Stimulated activated CD8-positive, alpha-beta memory T cell treated with anti-CD3 and anti-CD28 coated beads, Interleukin-4, amount 100 ng/mL, for 4 hours (primary cell): ENCODE measurements around the gene PTGER2.

Source experiments
- DNase-seq, 2 donors: peaks; one replicate each; pipeline ENCODE4 v3.0.0-alpha.2; 2020; ENCODE audit warnings: low read depth in 2 of 2, low spot score in 1 of 2

Gene PTGER2

DNA sequence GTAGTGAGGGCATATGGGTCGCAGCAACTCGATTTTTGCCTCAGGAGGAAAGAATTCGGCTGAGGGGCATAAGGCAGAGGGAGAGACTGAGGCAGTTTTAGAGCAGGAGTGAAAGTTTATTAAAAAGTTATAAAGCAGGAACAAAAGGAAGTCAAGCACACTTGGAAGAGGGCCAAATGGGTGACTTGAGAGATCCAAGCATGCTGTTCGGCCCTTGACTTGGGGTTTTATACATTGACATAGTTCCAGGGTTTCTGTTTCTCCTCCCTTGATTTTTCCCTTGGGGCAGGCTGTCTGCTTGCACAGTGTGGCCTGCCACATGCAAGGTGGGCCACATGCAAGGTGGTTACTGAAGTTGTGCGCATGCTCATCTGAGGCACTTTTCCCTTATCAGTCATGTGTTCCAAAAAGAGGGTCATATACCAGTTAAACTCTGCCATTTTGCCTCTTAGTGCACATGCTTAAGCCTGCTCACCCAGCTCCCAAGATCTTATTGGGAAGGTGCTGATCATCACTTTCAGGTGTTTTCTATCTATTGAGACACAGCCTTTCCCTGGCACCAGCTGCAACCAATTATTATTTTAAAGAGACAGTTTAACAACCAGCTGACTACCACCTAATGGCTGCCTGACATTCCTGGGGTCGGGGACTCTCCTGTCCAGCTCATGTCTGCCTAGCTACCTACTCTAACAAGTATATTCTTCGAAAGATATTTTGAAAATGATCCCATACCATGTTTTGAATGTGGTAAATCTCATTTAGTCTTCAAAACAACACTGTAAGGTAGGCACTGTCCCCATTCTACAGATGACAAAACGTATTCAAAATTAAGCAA lies 19.9 kb downstream of the PTGER2 start:
- DNase-seq: no peak

DNA sequence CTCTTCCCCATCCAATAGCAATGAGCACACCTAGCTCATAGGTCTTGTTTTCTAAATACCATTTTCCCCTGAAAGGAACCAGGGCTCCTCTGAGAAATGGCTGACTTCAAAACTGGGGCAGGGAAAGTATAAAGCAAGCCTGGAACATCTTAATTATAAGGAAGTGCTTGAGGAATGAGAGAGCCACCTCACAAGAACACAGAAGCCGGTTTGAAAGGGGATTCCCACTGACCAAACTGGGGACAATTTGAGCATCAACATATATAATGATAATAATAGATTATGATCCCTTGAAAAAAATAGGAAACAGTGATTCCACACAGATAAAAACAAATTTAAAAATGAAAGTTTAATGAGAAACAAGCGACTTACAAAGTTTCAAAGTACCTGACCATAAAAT lies 22.1 kb downstream of the PTGER2 start:
- DNase-seq: no peak

- no peak for DNase-seq
Observed at GRCh38 chr14:52338051-52338681, 24.1 kb downstream of the PTGER2 start.

- no peak for DNase-seq
Observed at GRCh38 chr14:52339262-52339661, 25.1 kb downstream of the PTGER2 start.

DNA sequence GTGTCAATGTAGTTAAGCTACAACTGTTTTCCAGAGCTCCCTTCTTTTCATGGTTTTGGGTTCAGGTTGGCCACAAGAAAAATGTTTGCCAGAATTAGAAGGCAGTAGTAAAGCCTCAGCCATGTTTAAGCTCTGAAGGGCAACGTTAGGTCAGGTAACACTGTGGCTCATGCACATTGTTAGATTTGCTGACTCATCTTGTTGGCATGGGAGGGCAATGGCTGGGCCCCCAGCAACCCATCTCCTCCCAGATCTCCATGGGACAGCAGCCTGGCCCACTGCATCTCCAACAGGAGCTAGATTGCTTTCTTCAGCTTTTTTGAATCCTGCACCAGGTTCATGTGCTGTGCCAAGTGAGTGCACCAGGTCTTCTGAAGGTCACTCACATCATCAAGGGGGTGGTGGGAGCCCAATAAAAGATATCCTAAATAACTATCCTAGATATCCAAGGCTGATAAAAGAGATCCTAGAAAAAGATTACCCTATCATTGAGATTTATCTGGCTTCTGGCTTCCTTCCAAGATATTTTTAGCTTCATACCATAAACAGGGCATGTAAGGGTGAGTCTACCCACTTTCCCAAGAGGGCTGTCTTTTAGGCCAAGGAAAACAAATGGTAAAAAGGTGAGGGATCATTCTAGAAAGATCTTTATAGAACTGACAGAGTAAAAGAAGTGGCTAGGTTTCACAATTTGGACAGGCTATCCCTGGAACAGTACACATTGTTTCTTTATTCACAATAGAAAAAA lies 28.9 kb downstream of the PTGER2 start:
- no peak for DNase-seq

DNA sequence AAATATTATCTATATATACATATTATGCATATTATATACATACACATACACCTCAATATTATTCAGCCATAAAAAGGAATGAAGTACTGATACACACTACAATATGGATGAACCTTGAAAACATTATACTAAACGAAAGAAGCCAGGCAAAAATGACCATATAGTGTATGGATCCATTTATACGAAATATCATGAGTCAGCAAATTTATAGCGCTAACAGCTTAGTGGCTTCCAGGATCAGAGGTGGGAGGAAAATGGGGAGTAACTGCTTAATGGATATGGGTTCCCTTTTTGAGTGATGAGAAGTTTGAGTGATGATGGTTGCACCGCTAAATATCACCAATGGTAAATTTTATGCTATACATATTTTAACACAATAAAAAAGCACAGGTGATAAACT lies 32.7 kb downstream of the PTGER2 start:
- no peak for DNase-seq

DNA sequence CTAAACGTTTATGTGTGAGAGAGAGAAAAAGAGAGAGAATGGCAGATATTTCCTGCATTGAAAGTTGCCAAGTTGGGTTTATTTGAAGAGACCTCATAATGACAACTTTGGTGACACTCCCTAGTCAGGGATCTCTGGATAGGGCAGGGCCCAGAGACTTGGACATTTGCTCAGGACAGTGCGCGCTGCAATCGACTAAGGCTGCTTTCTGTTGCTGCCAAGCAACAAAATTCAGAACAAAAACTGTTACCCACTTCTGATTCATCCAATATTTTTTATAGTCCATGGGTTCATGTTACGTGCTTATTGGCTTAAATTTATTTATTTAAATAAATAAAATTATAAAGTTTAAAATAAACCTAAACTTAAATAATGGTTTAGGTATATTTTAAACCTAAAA lies 34.2 kb downstream of the PTGER2 start:
- DNase-seq: no peak

GRCh38 chr14:52348776-52349175 lies 34.7 kb downstream of the PTGER2 start:
- DNase-seq: no peak

DNA sequence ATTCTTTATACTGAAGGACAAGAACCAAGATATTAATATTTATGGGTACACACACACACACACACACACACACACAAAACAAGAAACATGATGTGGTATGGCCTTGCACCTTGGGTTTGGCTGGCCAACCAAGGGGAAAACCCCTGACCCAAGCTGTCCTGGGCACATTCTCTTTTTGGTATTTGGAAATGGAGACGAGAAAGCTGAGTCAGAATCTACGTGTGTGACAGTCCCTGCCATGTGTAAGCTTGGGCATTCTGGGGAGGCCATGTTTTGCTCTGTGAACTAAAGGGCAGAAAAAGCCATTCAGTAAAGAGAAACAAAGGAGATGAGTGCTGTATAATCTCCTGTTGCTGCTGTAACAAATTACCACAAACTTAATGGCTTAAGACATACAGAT lies 35.6 kb downstream of the PTGER2 start:
- peak in 1 of 2 donors; percentile 3 for DNase-seq

DNA sequence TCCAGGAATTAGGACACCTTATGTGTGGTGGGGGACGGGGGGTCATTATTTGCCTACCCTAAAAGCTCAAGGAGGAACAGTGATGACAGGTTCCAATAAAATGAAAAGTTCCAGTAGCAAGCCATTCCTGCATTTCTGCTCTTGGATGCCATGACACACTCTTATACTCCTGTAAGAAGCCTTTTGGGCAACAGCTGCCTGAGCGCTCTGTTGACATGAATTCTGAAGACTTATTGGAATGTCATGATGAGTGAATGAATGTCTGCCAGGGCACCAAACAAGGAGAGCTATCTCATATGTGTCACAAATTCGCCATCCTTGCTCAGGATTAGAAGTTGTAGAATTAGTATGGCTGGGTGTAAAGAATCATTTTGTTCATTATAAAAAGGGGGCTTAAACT lies 36.3 kb downstream of the PTGER2 start:
- DNase-seq: no peak

GRCh38 chr14:52351233-52352060 lies 37.3 kb downstream of the PTGER2 start:
- no peak for DNase-seq

DNA sequence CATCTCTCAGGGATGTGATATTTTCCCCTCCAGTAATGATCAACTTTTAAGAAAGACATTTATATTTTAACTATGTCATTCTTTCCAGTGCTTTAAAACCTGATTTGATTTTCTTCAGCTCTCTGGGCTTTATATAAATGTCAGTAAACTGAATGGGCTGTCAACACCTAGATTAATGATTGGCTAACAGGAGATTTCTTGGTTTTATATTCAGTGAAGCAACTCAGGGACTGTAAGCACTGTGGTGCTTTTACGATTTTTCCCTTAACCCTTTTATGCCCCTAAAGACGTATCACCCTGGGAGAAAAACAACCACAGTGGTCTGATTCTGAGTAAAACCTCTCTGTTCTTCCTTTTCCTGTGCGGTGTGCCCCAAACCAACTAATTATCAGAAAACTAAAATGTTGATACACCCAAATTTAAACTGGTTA lies 38.0 kb downstream of the PTGER2 start:
- DNase-seq: no peak

GRCh38 chr14:52352569-52352968 lies 38.5 kb downstream of the PTGER2 start:
- no peak for DNase-seq

DNA sequence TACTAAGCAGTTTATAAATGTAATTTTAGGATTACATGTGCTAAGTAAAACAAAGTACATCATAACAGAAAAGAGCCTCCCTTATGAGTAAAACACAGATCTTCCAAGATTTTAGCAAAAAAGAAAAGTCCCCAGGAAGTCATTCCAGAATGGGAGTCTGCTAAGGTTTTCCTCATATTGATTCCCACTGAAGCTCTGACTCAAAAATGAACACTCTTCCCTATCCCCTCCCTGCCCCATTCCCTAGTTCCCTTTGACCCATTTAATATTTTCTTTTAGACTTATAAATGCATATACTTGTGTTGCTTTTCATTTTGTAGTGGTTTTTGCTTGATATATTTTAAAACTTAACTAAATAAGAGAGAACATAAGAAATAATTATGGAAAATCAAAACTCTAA lies 40.1 kb downstream of the PTGER2 start:
- no peak for DNase-seq

- no peak for DNase-seq
Observed at GRCh38 chr14:52355016-52355431, 40.9 kb downstream of the PTGER2 start.

DNA sequence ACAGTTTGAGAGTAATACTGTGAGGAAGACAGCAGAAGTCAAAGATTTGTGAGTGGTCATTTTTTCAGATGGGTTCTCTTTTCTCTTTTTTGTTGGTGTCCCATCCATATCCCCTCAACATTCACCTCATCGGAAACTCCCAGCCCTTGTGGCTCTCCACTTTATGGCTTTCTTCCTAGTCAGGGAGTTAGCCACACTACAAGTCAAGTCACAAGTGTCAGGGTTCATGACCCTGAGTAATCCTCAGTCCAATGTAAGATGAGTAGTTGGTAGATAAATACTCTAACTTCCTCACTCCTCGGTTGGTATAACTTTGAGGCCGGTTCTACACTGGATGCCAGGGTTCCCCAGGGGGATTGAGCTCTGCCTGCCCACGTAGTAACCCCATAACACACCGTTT lies 41.4 kb downstream of the PTGER2 start:
- DNase-seq: no peak

- DNase-seq: no peak
Observed at GRCh38 chr14:52356025-52356424, 41.9 kb downstream of the PTGER2 start.

DNA sequence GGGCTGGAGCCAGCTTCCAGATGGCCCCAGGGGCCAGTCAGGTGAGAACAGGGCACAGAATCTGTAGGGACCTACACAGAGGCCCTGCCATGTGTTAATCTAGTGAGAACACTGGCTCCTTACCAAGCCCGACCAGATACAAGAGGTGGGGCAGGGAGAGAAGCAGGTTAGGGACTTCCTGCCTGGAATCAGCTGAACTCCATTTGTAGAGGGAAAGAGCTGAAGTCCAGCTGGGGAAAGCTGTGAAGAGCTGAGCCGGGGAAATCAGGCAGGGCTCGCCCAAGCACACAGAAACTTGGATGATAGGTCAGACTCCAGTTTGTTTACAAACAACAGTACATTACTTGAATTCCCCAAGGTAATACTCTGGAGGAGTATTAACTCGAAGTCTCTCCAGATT lies 46.7 kb downstream of the PTGER2 start:
- DNase-seq: no peak

DNA sequence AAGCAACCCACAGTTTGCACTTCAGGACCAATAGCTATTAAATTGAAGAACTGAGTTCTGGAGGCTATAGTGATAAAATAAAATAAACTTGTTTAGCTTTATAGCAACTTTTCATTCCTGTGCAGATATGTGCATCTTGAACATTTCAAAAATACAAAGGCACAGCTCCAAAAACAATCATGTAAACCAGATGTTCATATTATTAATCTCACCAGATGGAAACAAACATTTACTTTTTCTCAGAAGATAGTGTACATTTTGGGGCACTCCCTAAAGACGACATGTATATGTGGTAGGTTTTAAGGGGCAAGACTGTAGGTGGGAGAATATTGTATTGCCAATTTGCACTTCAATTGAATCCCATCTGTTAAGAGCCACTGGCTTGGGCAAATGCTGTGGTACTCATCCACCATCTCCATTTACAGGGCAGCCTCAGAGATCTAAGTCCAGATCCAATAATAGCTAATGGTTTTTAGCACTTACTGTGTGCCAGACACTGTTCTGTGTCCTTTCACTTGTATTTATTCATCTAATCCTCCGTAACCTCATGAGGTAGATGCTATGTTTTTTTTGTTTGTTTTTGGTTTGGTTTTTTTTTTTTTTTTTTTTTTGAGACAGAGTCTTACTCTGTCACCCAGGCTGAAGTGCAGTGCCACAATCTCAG lies 49.1 kb downstream of the PTGER2 start:
- DNase-seq: no peak

GRCh38 chr14:52363961-52364360 lies 49.8 kb downstream of the PTGER2 start:
- DNase-seq: no peak

DNA sequence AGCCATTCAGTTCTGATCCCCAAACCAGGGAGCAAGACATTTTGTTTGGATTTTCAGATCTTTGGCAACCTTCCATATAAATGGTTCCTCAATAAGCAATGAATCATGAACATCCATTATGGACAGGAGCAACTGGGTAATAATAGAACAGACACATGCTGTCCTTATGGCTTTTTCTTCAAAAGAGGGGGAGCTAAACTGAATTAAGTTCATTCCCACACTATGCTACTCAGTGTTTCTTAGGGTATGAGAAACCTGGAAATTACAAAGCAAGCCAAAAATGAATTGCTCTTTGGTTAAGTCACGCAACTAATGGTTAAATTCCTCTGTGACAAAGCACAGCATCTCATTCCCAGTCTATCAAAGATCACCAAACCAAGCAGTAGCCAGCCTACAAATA lies 51.0 kb downstream of the PTGER2 start:
- no peak for DNase-seq
